Measurements from ENCODE around the gene PTPA.
"Not testable (repeated sequence)": the region's sequence is repeated elsewhere in the genome, so short reads cannot be mapped to it uniquely, and the experiment has no call there.

GRCh38 chr9:129189971-129190370 is 78.8 kb downstream of the PTPA start:
- TF ChIP-seq CTCF (IDR thresholded peaks at IDR 0.05; ENCODE audit: poor library complexity, severe bottlenecking); POLR2AphosphoS5 (IDR thresholded peaks at IDR 0.05): not testable (repeated sequence)
